HG03354 (cell line): ENCODE data around the gene NR4A3.
"Not testable (repeated sequence)": the region's sequence is repeated elsewhere in the genome, so short reads cannot be mapped to it uniquely, and the experiment has no call there.

Experiments
- ATAC-seq: cut with Tn5 transposase; IDR thresholded peaks from one replicate; pipeline ENCODE4 v1.9.1; 2021; ENCODE audit warnings: mild to moderate bottlenecking; ENCODE audit not compliant: unreplicated experiment, poor library complexity, severe bottlenecking

The NR4A3 gene

DNA sequence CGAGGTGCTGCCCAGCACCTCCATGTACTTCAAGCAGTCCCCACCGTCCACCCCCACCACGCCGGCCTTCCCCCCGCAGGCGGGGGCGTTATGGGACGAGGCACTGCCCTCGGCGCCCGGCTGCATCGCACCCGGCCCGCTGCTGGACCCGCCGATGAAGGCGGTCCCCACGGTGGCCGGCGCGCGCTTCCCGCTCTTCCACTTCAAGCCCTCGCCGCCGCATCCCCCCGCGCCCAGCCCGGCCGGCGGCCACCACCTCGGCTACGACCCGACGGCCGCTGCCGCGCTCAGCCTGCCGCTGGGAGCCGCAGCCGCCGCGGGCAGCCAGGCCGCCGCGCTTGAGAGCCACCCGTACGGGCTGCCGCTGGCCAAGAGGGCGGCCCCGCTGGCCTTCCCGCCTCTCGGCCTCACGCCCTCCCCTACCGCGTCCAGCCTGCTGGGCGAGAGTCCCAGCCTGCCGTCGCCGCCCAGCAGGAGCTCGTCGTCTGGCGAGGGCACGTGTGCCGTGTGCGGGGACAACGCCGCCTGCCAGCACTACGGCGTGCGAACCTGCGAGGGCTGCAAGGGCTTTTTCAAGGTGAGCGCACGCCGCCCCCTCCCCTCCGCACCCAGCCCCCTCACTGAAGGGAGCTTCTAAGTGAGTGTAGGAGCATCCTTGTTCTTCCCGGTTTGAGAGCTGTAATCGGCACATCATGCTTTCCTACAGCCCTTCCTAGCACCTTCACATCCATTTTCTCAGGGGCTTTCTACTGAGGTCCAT lies 6.9 kb downstream of the NR4A3 start:
- ATAC-seq, result no peak

DNA sequence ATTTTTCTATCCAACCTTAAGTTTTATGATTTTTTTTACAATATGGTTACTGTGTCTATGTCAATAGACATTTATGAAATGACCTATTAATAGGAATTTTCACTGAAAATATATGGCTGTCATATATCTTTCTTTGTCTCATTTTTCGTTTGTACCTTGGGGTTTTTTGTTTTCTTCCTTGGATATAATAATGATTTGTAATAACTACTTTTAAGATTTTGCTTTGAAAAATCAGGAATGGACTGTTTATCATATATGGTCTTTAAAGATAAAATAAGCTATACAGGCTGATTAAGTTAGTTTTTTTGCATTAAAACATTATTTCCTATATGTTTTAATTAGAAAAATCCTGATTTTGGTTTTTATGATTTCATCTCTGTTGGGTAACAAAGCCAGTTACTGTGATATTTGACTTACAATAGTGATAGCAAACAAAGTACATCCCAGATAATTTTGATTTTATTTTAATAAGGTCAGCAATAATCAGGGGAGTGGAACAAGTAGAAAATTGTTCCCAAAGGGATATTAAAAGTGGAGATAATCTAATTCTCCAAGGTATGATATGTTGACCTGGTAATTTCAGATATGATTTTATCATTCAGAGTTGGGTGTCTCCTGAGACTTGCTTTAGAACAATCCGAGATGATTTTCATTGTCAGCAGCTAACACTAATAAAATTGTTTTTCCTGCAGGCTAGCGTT lies 10.3 kb downstream of the NR4A3 start:
- ATAC-seq, result no peak

DNA sequence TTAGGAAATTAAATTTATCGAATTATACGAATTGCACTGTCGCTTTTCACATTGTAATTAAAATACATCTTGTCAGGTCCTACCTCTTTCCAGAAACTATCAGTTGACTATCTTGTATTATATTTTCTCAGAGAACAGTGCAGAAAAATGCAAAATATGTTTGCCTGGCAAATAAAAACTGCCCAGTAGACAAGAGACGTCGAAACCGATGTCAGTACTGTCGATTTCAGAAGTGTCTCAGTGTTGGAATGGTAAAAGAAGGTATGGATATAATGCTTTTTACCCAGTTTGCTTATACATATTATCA lies 10.8 kb downstream of the NR4A3 start:
- ATAC-seq, result no peak

DNA sequence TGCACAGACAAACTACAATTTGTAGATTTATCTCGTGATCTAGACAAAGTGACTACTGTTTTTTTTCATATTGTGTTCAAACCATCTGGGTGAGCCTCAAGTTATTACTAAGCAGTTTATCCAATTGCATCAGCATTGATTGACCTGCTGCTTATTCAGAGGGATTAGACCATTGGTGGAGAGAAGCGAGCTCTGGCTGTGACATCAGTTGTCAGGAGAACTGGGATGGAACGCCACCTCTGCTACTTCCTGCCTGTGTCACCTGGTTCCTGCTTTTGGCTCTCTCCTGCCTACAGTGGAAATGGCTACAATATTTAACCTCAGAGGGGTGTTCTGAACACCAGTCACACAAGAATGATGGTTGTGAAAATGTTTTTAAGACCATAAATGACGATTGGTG lies 12.1 kb downstream of the NR4A3 start:
- ATAC-seq, result no peak

DNA sequence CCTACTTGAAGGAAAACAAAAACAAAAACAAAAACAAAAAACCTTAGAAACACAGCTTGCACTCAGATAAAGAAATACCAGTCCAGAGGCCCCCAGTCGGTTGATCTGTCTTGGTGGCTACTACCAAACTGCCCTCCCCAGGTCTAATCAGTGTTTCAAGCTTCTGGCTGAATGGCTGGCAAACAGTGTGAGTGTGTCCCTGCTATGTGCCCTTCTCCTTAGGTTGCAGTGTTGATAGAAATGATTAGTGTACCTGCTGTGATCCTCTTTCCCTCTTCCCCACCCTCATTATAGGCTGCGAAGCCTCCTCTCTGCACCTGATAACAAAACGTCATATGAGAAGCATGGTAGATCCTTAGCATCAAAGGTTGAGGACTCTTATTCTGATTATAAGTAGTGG lies 12.8 kb downstream of the NR4A3 start:
- no peak for ATAC-seq

DNA sequence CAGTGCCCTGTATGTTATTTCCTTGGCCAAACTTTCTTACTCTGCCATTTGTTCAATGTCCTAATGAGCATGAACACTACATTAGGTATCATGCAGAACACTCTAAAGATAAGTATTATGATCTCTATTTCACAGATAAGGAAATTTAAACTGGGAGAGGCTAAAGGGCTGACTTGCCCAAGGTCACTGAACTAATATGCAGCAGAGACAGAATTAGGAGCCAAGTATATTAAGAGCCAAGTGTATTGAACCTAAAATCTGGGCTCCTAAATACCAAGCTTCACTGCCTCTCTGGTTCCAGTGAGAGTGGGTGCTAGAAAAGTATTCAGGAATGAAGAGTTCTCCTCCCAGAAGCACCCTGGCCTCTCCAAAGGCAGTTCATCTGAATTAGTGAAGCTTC lies 13.5 kb downstream of the NR4A3 start:
- no peak for ATAC-seq

DNA sequence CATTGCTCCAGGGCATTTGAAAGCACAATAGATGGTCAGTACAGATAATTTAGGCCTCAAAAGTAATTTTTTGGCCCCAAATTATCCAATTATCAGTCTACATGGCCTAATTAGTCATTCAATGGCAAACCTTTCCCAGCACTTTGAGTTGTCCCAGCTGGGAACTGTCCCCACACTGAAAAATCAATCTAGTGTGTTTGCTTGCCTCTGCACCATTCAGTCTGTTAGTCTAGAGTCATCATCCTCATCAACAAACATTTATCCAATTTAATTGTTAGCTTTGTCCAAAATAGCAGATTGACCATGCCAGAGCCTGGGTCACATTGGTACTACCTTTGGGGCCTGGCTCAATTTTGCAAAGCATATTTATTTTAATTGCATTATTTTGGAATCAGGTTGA lies 13.9 kb downstream of the NR4A3 start:
- no peak for ATAC-seq

DNA sequence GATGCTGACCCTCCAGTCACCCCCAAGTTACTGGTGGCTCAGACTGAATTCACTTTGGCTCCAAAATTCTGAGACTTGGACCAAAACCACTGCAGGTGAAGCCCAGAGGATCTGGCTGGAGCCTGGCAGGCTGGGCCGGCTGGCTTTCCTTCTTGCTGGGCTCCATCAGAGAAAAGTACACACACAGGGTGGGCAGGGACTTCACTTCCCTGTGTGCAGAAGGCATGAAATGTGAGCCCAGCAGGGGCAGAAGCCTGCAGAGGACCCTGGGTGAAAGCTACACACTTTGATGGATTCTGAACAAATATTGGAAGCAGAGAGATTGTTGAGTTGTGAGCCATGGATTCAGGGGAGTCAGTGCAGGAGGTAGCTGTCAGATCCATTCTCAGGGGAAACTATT lies 18.4 kb downstream of the NR4A3 start:
- ATAC-seq, result no peak

DNA sequence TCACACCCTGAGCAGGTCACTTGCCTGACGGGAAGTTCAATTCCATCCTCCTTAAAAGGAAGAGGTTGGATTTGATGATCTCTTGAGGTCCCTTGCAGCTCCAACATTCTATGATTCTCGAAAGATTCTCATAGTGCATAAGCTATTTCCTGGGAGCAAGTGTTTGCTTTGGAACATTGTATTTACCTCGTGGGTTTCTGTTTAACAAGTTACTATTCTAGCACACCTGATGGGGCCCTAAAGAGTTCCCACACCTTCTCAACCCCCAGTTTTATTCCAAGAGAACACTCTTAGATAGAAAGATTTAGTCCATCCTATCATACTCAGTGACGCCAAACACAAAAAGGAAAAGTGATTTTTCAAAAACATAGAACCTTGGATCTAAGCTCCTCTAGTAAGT lies 23.4 kb downstream of the NR4A3 start:
- no peak for ATAC-seq

DNA sequence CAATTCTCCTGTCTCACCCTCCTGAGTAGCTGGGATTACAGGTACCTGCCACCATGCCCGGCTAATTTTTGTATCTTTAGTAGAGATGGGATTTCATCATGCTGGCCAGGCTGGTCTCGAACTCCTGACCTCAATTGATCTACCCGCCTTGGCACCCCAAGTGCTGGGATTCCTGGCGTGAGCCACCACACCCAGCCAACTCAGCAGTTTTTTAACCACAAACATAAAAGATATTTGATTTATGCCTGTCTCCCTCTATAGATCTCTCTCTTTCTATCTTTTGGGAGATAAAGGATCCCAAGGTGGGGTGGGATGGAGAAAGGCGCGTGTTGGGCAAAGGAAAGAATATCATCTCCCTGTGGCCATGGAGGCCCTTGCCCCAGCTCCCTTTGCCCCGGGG lies 26.8 kb downstream of the NR4A3 start:
- no peak for ATAC-seq

DNA sequence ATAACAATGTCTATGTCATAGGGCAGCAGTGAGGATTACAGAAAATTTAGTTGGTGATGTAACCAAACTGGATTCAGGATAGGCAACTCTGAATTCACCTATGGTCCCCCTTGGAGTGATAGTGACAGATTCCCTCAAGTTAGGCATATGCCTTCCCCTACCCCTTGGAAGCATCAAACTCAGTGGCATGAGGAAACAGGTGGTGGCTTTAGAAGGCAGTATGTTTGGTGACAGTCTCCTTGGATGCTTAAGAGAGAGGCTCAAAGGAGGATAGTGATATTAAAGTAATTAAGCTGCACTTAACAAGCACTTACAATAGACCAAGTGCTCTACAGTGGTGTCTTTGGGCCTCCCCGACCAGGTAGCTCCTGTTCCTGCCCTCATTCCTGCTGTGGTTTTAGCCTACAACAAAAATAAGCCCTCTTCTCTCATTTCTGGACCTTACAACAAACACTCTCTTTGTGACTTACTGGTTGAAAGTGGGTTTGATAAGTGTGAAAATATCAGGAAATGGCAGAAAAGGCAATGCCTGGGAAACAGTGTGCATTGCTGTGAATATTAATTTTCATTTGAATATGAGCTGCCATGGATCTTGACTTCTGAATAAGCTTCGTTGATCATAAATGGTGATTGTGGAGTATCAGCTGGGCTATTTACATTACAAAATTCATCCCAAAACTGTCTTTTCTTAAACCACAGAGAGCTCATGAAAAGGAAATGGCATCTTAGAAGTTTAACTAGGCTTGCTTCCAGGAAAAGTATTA lies 29.2 kb downstream of the NR4A3 start:
- peak; percentile 12 for ATAC-seq

DNA sequence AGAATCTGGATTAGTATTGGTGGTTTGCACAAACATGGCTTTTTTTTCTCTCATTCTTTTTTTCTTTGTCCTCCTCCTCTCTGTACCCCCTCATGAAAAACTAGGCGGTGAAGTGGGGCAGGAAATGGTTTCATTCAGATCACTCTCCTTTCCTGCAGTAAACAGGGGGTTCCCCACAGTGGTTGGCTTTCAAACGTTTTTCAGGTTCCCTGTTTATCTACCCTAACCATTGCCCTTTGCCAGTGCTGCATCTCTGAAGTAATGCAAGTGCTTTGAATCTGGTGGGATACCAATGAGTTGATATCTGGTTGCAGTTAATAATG lies 29.8 kb downstream of the NR4A3 start:
- ATAC-seq, result peak; percentile 91

DNA sequence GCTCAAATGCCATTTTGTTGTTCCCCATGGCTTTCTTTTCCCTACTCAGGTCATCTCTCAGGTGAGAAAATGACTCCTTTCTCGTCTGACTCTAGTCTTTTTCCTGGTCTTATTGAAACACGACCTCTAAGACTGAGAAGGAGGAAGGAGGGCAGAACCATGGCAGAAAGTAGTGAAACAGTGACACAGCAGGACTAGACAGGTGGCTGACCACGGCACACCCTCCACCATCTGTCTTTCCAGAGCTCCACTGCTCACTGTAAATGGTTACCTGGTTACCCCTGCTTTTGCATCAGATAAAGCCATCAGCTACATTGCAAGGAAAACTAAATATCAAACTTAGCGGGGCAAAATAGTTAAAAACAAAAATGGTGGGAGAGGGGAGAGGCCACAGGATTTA lies 30.9 kb downstream of the NR4A3 start:
- ATAC-seq, result peak; percentile 71

DNA sequence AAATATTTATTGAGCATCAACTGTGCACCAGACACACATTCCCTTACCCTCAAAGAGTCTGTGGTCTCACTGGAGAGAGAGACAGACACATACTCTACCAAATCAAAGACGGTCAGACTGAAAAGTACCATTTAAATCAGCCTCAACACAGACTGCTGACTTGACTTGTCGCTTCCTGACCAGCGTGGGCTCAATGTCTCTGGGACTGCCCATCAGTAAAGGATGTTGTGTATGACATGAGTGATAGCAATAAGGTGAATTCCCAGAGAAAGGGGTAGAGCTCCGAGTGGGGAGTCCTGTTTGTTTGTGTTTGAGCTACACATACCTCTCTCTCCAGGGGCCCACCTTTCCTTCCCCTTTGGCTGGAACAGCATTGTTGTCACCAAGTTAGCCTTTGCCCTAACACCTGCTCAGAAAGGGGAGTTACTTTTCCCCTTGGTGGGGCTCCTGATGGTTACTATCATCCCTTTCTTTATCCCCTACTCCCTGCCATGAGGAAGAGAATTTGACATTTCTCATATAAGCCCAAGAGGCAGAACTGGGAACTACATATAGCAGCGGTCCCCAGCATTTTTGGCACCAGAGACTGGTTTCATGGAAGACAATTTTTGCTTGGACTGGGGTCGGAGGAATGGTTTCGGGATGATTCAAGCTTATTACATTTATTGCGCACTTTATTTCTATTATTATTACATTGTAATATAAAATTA lies 33.9 kb downstream of the NR4A3 start:
- ATAC-seq, result no peak

DNA sequence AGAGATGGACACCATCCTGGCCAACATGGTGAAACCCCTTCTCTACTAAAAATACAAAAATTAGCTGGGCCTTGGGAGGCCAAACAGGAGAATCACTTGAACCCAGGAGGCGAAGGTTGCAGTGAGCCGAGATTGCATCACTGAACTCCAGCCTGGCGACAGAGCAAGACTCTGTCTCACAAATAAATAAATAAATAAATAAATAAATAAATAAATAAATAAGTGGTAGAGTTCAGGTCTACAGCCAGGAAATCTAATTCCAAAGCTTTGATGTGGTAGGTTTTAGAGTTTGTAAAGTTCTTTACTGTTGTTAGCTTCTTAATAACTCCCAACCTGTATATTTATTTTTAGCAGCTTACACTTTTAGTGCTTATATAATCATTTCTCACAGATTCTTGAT lies 35.9 kb downstream of the NR4A3 start:
- not testable (repeated sequence) for ATAC-seq

DNA sequence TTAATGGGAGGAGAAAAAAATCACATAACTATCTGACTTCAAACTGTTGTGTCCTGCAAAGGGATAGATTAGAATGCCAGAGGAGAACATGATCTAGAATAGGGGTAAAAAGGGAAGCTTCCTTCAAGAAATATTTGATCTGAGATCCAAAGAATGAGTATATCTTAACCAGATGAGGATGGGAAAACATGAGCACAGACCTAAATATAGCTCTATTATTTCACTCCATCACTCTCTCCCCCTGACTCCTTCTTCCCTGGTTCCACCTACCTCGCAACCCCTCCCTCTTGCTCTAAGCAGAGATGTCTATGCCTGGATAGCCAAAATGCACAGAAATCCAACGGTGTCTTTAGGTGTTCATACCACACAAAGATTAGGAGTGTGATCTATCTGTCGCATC lies 36.4 kb downstream of the NR4A3 start:
- ATAC-seq, result no peak

DNA sequence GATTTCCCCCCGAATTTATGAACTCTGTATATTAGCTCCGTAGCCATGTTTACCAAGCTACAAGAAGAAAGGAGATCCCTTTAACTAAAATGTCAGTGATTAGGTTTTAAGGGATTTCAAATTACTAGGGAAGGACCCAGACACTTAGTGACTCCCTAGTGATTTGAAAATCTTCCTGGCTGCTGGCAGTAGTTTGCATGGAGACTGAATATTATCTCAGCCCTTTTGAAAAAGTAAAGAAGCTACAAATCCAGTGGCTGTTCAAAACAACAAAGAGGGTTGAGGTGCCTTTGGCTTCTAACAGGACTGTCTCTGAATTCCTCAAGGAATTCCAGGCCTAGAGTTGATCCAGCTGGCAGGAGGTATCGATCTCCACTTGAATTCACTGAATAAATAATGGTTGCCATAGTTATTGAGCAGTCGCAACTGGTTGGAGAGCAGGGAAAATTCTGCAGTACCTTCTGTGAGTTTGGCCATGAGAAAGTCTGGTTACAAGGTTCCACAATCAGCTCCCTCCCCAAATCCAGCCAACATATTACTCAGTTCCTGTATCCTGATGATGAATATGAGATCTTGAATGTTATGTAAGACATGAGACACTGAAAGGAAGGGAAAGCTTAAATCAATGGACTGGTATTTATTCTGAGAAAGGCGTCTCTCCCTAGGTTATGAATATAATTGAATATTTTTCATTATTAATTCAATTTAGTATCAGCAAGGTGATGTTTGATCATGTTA lies 37.7 kb downstream of the NR4A3 start:
- ATAC-seq, result no peak

DNA sequence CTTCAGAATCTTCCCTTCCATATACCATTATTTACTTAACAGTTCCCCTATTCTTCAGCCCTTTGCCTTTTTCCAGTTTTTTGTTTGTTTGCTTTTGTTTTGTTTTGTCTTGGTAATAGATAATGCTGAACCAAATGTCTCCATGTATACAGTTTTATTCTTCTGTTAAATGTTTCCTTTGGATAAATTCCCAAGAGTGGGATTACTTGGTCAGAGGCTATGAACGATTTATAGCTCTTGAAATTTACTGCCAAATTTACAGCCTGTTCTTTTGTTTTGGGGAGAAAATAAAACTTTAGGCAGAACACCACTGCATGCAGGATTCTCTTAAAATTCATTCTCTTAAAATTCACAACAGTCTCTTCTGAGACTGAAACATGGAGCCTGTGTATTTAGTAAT lies 38.6 kb downstream of the NR4A3 start:
- ATAC-seq, result no peak

DNA sequence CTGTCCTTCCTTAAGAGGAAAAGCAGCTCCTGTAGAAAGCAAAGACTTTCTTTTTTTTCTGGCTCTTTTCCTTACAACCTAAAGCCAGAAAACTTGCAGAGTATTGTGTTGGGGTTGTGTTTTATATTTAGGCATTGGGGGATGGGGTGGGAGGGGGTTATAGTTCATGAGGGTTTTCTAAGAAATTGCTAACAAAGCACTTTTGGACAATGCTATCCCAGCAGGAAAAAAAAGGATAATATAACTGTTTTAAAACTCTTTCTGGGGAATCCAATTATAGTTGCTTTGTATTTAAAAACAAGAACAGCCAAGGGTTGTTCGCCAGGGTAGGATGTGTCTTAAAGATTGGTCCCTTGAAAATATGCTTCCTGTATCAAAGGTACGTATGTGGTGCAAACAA lies 42.3 kb downstream of the NR4A3 start:
- no peak for ATAC-seq

DNA sequence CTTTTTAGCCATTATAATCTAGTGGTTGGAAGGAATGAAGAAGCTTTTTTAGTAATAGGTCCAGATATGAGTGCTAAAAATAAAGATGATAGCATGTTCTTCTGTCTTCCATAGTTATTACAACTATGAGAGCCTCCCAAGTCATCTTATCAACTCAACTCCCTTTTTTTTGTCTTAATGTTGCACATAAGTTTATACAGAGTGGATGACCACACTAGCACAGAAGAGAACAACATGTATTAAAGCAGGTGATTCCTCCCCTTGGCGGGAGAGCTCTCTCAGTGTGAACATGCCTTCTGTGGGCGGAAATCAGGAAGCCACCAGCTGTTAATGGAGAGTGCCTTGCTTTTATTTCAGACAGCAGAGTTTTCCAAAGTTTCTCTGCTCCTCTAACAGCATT lies 44.7 kb downstream of the NR4A3 start:
- ATAC-seq, result no peak
